ENCODE measurements around the gene SLC25A51.

DNA sequence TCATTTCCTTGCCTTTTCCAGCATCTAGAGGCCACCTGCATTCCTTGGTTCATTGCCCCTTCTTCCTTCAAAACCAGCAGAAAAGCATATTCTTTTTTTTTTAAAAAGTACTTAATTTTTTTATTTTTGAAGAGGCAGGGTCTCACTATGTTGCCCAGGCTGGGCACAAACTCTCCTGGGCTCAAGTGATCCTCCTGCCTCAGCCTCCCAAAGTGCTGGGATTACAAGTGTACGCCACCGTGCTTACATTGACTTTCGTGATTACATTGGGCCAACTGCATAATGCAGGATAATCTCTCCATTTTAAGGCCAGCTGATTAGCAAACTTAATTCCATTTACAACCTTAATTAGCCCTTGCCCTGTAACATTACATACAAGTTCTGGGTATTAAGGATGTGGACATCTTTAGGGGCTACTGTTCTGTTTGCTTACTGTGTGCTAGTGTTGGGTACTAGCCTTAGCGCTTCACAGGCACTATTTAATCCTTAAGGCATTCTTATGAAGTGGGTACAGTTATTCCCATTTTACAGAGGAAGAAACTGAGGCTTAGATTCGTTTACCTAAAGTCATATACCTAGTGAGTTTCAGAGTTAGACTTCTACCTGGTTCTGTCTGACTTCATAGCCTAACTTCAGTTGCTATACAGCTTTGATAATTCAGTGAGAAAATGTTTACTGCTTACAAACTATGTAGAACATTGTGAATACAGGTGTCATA, 33.7 kb downstream of the SLC25A51 start:
- TF ChIP-seq YY1 (IDR thresholded peaks at IDR 0.05; ENCODE audit: insufficient read depth, insufficient read length): no peak
- no peak for TF ChIP-seq ZNF274 (IDR thresholded peaks at IDR 0.05; ENCODE audit: low read depth, low read length)

Measured in NT2/D1 (cell line).